NCI-H1930 (cell line): Measurements from ENCODE around the gene ZCCHC9.
"Not testable (repeated sequence)": the region's sequence is repeated elsewhere in the genome, so short reads cannot be mapped to it uniquely, and the experiment has no call there.

Experiments
- DNase-seq, 2 experiments: peaks; one replicate each; lab custom pipeline; 2025; lab: John Stamatoyannopoulos, UW

The ZCCHC9 gene

GRCh38 chr5:81301271-81302015 is at the start of gene ZCCHC9:
TSS of gene ZCCHC9 (plus strand) at chr5:81301587. CDS start at chr5:81304758, 3,171 bp downstream.
- peak; percentile 75 to 86 for DNase-seq

- DNase-seq = no peak
Measured at GRCh38 chr5:81251922-81252321, 49.5 kb upstream of the ZCCHC9 start.

- DNase-seq = no peak
Measured at GRCh38 chr5:81252904-81253303, 48.5 kb upstream of the ZCCHC9 start.

GRCh38 chr5:81253875-81254274 is 47.5 kb upstream of the ZCCHC9 start:
- DNase-seq = no peak

GRCh38 chr5:81254886-81255559 is 46.4 kb upstream of the ZCCHC9 start:
- DNase-seq = no peak

GRCh38 chr5:81256766-81257165 is 44.6 kb upstream of the ZCCHC9 start:
- no peak for DNase-seq

GRCh38 chr5:81262796-81263195 is 38.6 kb upstream of the ZCCHC9 start:
- DNase-seq = not testable (repeated sequence)

- no peak for DNase-seq
Measured at GRCh38 chr5:81265101-81265500, 36.3 kb upstream of the ZCCHC9 start.

GRCh38 chr5:81268521-81269196 is 32.7 kb upstream of the ZCCHC9 start:
- no peak for DNase-seq

- DNase-seq = no peak
Measured at GRCh38 chr5:81269751-81270393, 31.5 kb upstream of the ZCCHC9 start.

- DNase-seq = not testable (repeated sequence)
Measured at GRCh38 chr5:81270394-81271027, 30.9 kb upstream of the ZCCHC9 start.

- DNase-seq = no peak
Measured at GRCh38 chr5:81283976-81284375, 17.4 kb upstream of the ZCCHC9 start.

- DNase-seq = no peak
Measured at GRCh38 chr5:81286059-81286617, 15.2 kb upstream of the ZCCHC9 start.

- DNase-seq = peak in 1 of 2 experiments; percentile 2
Measured at GRCh38 chr5:81288021-81288433, 13.4 kb upstream of the ZCCHC9 start.

- no peak for DNase-seq
Measured at GRCh38 chr5:81290146-81290545, 11.2 kb upstream of the ZCCHC9 start.

GRCh38 chr5:81292130-81292529 is 9.3 kb upstream of the ZCCHC9 start:
- DNase-seq = no peak

GRCh38 chr5:81294021-81294420 is 7.4 kb upstream of the ZCCHC9 start:
- not testable (repeated sequence) for DNase-seq

- no peak for DNase-seq
Measured at GRCh38 chr5:81297531-81297930, 3.9 kb upstream of the ZCCHC9 start.

GRCh38 chr5:81300921-81301270 is 491 bp upstream of the ZCCHC9 start:
- DNase-seq = no peak

GRCh38 chr5:81302596-81302995 is 1.2 kb downstream of the ZCCHC9 start:
- DNase-seq = no peak

- DNase-seq = no peak
Measured at GRCh38 chr5:81303563-81303962, 2.2 kb downstream of the ZCCHC9 start.

- no peak for DNase-seq
Measured at GRCh38 chr5:81305785-81306184, 4.4 kb downstream of the ZCCHC9 start.
